ENCODE data around the gene PSRC1.

DNA sequence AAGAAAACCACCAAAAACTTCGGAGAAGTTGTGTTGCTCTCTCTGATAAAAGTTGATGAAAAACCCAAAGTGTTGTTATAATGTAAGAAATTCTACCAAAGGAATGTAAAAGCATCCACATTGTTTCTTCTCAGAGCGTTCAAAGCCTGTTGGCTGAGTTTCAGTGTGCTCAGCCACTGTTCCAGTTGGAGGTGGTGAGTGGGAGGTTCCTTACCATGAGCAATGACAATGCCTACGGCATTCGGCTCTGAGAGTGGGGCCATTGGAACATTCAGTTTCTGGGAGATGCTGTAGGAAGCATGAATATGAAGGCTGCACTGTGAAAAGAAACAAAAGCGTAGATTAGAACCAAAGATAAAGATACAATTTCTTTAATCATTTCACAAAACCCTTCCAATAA is 44.3 kb upstream of the PSRC1 start:
- TF ChIP-seq, protein P1, sequence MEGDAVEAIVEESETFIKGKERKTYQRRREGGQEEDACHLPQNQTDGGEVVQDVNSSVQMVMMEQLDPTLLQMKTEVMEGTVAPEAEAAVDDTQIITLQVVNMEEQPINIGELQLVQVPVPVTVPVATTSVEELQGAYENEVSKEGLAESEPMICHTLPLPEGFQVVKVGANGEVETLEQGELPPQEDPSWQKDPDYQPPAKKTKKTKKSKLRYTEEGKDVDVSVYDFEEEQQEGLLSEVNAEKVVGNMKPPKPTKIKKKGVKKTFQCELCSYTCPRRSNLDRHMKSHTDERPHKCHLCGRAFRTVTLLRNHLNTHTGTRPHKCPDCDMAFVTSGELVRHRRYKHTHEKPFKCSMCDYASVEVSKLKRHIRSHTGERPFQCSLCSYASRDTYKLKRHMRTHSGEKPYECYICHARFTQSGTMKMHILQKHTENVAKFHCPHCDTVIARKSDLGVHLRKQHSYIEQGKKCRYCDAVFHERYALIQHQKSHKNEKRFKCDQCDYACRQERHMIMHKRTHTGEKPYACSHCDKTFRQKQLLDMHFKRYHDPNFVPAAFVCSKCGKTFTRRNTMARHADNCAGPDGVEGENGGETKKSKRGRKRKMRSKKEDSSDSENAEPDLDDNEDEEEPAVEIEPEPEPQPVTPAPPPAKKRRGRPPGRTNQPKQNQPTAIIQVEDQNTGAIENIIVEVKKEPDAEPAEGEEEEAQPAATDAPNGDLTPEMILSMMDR (conservative IDR thresholded peaks at IDR 0.05; ENCODE audit: low read length), result no peak
- TF ChIP-seq EZH2phosphoT487 (IDR thresholded peaks at IDR 0.05; ENCODE audit: borderline replicate concordance, low read depth, low read length), result no peak

Measured in OCI-LY7 (cell line).